ENCODE data around the gene CEP41. TPM values are rescaled to one million over a fixed set of nuclear protein-coding genes. Genes with fewer than 3 reads are reported as not detected.

Gene CEP41
- total and polyA plus RNA-seq, 2 donors from 2014 or later, result 8.1 to 12.7 TPM

- no peak overlapping the region for H3K4me3 ChIP-seq (ENCODE audit: low read length in 3 of 3)
- no peaks in the 10 kb centered on the region for H3K36me3 ChIP-seq (ENCODE audit: control insufficient read depth in 2 of 3, insufficient read depth in 3 of 3, low read length in 3 of 3)
- H3K9ac ChIP-seq (ENCODE audit: low read length in 3 of 3), result no peak overlapping the region
- H3K9me3 ChIP-seq (ENCODE audit: control insufficient read depth in 2 of 3, insufficient read depth in 1 of 3, low read length in 3 of 3), result no peaks in the 10 kb centered on the region
- H3K27ac ChIP-seq (ENCODE audit: low read depth in 2 of 2, low read length in 2 of 2), result no peak overlapping the region
- peaks cover 21 to 33% (median 29%) of the 10 kb centered on the region in 3 donors for H3K4me1 ChIP-seq (ENCODE audit: control insufficient read depth in 2 of 3, insufficient read depth in 2 of 3, low read depth in 1 of 3, low read length in 3 of 3)
- TF ChIP-seq CTCF (IDR thresholded peaks at IDR 0.05; ENCODE audit: borderline replicate concordance, extremely low read depth, insufficient read depth), result no peak
- intact Hi-C loops (cut with DNase I), result no loop called here
- FAIRE-seq (no peak), DNase-seq (no peak)
- H3K27me3 ChIP-seq (ENCODE audit: control insufficient read depth, insufficient read depth, low read length), result no peaks in the 10 kb centered on the region
These were observed 70.8 kb downstream of the CEP41 start for GRCh38 chr7:130369831-130370550.

- intact Hi-C loops (cut with DNase I), result no loop called here
- Histone ChIP-seq H3K4me3 (ENCODE audit: low read length in 3 of 3) (no peak overlapping the region), H3K36me3 (ENCODE audit: control insufficient read depth in 2 of 3, insufficient read depth in 3 of 3, low read length in 3 of 3) (no peaks in the 10 kb centered on the region), H3K9me3 (ENCODE audit: control insufficient read depth in 2 of 3, insufficient read depth in 1 of 3, low read length in 3 of 3) (no peaks in the 10 kb centered on the region), H3K27me3 (ENCODE audit: control insufficient read depth, insufficient read depth, low read length) (no peaks in the 10 kb centered on the region), H3K27ac (ENCODE audit: low read depth in 2 of 2, low read length in 2 of 2) (peak overlapping the region in 1 of 2 donors; percentile 76), H3K9ac (ENCODE audit: low read length in 3 of 3) (no peak overlapping the region), H3K4me1 (ENCODE audit: control insufficient read depth in 2 of 3, insufficient read depth in 2 of 3, low read depth in 1 of 3, low read length in 3 of 3) (peaks cover 18 to 32% (median 28%) of the 10 kb centered on the region in 3 donors)
- FAIRE-seq (no peak), DNase-seq (no peak)
- TF ChIP-seq CTCF (IDR thresholded peaks at IDR 0.05; ENCODE audit: borderline replicate concordance, extremely low read depth, insufficient read depth), result no peak
These were observed 71.6 kb downstream of the CEP41 start for GRCh38 chr7:130369110-130369711.

- Histone ChIP-seq H3K9ac (ENCODE audit: low read length in 3 of 3) (no peak overlapping the region), H3K4me3 (ENCODE audit: low read length in 3 of 3) (no peak overlapping the region), H3K27ac (ENCODE audit: low read depth in 2 of 2, low read length in 2 of 2) (no peak overlapping the region), H3K36me3 (ENCODE audit: control insufficient read depth in 2 of 3, insufficient read depth in 3 of 3, low read length in 3 of 3) (no peaks in the 10 kb centered on the region), H3K4me1 (ENCODE audit: control insufficient read depth in 2 of 3, insufficient read depth in 2 of 3, low read depth in 1 of 3, low read length in 3 of 3) (peaks cover 14 to 30% (median 25%) of the 10 kb centered on the region in 3 donors), H3K9me3 (ENCODE audit: control insufficient read depth in 2 of 3, insufficient read depth in 1 of 3, low read length in 3 of 3) (no peaks in the 10 kb centered on the region), H3K27me3 (ENCODE audit: control insufficient read depth, insufficient read depth, low read length) (no peaks in the 10 kb centered on the region)
- DNase-seq (no peak), FAIRE-seq (no peak)
- no peak for TF ChIP-seq CTCF (IDR thresholded peaks at IDR 0.05; ENCODE audit: borderline replicate concordance, extremely low read depth, insufficient read depth)
- intact Hi-C loops (cut with DNase I), result no loop called here
These were observed 72.7 kb downstream of the CEP41 start for GRCh38 chr7:130367836-130368746.

Data from kidney (tissue), 14 donors.